ENCODE measurements around the gene PTPRT. TPM values are rescaled to one million over a fixed set of nuclear protein-coding genes. Genes with fewer than 3 reads are reported as not detected.

The PTPRT gene
- total RNA-seq, 4 donors from 2014 or later: under 0.01 to 2.1 TPM; not detected in 2

- Histone ChIP-seq H3K36me3 (no peaks in the 10 kb centered on the region), H3K27me3 (no peaks in the 10 kb centered on the region), H3K4me3 (no peak overlapping the region), H3K9me3 (no peaks in the 10 kb centered on the region), H3K4me1 (no peaks in the 10 kb centered on the region), H3K27ac (no peak overlapping the region)
- DNase-seq: no peak
- TF ChIP-seq POLR2A (IDR thresholded peaks at IDR 0.05) (no peak), CTCF (IDR thresholded peaks at IDR 0.05) (no peak)
- intact Hi-C loops (cut with DNase I; ENCODE audit: low total_unique reads): no loop called here
Observed at GRCh38 chr20:42406826-42407225, 782.9 kb downstream of the PTPRT start.

- H3K4me1 ChIP-seq: no peaks in the 10 kb centered on the region
- H3K27ac ChIP-seq: no peak overlapping the region
- DNase-seq: no peak
- intact Hi-C loops (cut with DNase I; ENCODE audit: low total_unique reads): no loop called here
- H3K4me3 ChIP-seq: no peak overlapping the region
- H3K9me3 ChIP-seq: no peaks in the 10 kb centered on the region
- no peaks in the 10 kb centered on the region for H3K27me3 ChIP-seq
- H3K36me3 ChIP-seq: no peaks in the 10 kb centered on the region
- TF ChIP-seq POLR2A (IDR thresholded peaks at IDR 0.05) (no peak), CTCF (IDR thresholded peaks at IDR 0.05) (no peak)
Observed at GRCh38 chr20:42402455-42402854, 787.3 kb downstream of the PTPRT start.

GRCh38 chr20:42401613-42402012 is 788.1 kb downstream of the PTPRT start:
- DNase-seq: no peak
- no peak overlapping the region for H3K27ac ChIP-seq
- H3K36me3 ChIP-seq: no peaks in the 10 kb centered on the region
- no peaks in the 10 kb centered on the region for H3K4me1 ChIP-seq
- TF ChIP-seq POLR2A (IDR thresholded peaks at IDR 0.05) (no peak), CTCF (IDR thresholded peaks at IDR 0.05) (no peak)
- intact Hi-C loops (cut with DNase I; ENCODE audit: low total_unique reads): no loop called here
- no peaks in the 10 kb centered on the region for H3K9me3 ChIP-seq
- H3K4me3 ChIP-seq: no peak overlapping the region
- H3K27me3 ChIP-seq: no peaks in the 10 kb centered on the region

GRCh38 chr20:42399802-42400201 is 789.9 kb downstream of the PTPRT start:
- TF ChIP-seq CTCF (IDR thresholded peaks at IDR 0.05): no peak
- TF ChIP-seq POLR2A (IDR thresholded peaks at IDR 0.05): no peak
- no peaks in the 10 kb centered on the region for H3K36me3 ChIP-seq
- intact Hi-C loops (cut with DNase I; ENCODE audit: low total_unique reads): no loop called here

GRCh38 chr20:42392442-42392841 is 797.3 kb downstream of the PTPRT start:
- Histone ChIP-seq H3K4me3 (no peak overlapping the region), H3K9me3 (no peaks in the 10 kb centered on the region), H3K27me3 (no peaks in the 10 kb centered on the region), H3K36me3 (no peaks in the 10 kb centered on the region), H3K27ac (no peak overlapping the region), H3K4me1 (no peaks in the 10 kb centered on the region)
- TF ChIP-seq CTCF (IDR thresholded peaks at IDR 0.05) (no peak), POLR2A (IDR thresholded peaks at IDR 0.05) (no peak)
- intact Hi-C loops (cut with DNase I; ENCODE audit: low total_unique reads): no loop called here
- peak in 1 of 2 donors; percentile 16 for DNase-seq

More at GRCh38 chr20:42399802-42400201, 789.9 kb downstream of the PTPRT start:
- DNase-seq: no peak
- H3K27ac ChIP-seq: no peak overlapping the region
- H3K4me1 ChIP-seq: no peaks in the 10 kb centered on the region
- no peaks in the 10 kb centered on the region for H3K27me3 ChIP-seq
- no peak overlapping the region for H3K4me3 ChIP-seq
- no peaks in the 10 kb centered on the region for H3K9me3 ChIP-seq

Measured in uterus (tissue), 4 donors.